Epithelial cell of prostate (primary cell): Measurements from ENCODE around the gene SMPD3.
"Not testable (repeated sequence)": the region's sequence is repeated elsewhere in the genome, so short reads cannot be mapped to it uniquely, and the experiment has no call there.

Experiments used
- DNase-seq: peaks from one replicate; pipeline ENCODE4 v3.0.0-alpha.2; 2011; ENCODE audit warnings: low read depth, low spot score
- H3K27ac ChIP-seq: fragments of 450-650 bp; 2 replicates; pipeline ENCODE4 v1.5.1; 2017; ENCODE audit warnings: mild to moderate bottlenecking

Gene SMPD3

DNA sequence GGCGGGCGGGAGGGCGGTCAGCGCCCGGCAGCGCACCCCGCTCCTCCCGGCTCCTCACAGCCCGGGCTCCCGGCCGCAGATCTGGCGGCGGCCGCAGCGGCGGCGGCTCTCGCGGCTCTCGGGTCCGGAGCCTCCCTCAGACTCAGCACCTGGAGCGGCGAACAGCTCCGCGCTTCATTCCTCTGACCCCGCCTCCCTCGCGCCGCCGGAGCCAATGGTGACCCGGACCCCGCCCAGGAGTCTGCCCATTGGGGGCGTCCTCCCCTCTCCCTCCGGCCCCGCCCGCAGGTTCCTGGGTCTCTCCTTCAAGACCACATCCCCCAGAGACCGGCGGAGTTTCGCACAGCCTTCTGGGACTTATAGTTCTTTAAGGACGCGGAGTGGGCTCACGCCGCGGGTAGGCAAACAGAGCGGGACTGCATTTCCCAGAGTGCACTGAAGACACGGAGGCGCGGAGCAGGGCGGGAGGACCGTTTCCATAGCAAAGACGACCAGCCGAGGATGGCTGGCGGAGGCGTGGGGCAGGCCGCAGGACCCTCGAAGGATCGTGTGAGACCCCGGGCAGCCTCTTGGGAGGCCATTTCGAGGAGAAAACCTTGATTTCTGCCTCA is at the start of gene SMPD3:
TSS of gene SMPD3 (minus strand) at position 149 of the 611 bp plus-strand sequence. CDS start 76,327 bp downstream, outside the sequence.
- peak; percentile 49 for DNase-seq
- no peak within 1 kb of the TSS for H3K27ac ChIP-seq

DNA sequence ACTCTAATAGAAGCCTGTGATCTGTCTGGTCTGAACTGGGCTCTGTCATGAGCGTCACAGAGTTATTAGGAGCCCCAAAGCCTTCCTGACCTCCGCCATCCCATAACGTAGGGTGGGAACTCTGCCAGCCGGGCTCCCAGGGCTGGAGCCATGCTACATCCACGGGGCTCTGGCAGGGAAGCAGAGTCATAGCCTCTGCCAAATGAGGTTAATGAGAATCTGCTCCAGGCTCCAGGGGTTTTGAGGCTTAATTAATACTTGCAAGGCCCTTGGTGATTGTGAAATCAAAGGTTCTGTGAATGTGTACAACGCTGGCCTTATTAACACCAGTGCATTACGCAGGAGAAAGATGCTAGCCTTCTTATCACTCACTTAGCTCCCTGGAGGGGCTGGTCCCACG is 48.4 kb upstream of the SMPD3 start:
- DNase-seq = no peak
- no peak overlapping the region for H3K27ac ChIP-seq

DNA sequence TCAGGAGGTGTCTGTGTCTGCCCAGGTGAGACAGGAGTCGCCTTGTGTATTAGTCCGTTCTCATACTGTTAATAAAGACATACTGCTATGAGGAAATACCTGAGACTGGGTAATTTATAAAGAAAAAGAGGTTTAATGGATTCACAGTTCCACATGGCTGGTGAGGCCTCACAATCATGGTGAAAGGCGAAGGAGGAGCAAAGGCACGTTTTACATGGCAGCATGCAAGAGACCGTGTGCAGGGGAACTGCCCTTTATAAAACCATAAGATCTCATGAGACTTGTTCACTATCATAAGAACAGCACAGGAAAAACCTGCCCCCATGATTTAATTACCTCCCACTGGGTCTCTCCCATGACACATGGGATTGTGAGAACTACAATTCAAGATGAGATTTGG is 46.0 kb upstream of the SMPD3 start:
- not testable (repeated sequence) for H3K27ac ChIP-seq, DNase-seq

GRCh38 chr16:68493412-68494070 is 45.2 kb upstream of the SMPD3 start:
- no peak for DNase-seq
- H3K27ac ChIP-seq = no peak overlapping the region

DNA sequence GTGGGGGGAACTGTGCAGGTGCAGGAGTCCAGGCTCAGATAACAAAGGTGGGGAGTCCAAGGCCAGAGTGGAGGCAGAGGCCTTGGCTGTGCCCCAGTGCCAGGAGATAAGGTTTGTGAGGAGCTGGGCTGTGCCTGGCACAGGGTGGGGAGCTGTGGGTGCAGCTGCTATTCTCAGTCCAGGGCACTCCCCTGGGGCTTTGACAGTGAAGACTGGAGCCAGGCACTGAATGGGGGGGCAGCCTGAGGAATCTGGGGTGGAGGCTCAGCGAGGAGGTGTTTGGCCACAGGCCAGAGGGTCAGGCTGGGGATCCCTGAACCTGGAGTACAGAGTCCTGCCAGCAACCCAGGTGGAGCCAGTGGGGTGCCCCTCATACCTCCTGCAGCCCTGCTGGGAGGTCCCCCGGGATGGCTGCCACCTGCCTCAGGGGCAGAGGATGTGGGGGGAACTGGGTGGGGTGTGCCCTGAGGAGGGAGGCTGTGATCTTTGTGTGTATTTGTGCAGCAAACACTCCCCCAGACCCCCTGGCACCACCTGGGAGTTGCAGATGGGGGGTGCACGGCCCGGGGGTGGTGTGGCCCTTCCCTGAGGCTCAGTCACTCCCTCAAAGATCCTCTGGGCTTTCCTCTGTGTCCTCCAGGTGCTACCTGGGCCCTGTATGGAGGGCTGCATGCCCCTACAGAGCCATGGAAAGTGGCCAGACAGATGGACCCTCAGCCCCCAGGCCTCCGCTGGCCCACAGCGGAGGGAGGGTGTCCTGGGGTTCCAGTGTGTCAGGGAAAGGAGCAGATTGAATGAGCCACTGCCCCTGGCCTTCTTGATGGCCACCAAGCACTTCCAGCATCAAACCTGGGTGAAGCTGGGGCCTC is 44.5 kb upstream of the SMPD3 start:
- DNase-seq = no peak

GRCh38 chr16:68492151-68492542 is 43.8 kb upstream of the SMPD3 start:
- DNase-seq = no peak
- H3K27ac ChIP-seq = no peak overlapping the region

More for the DNA sequence above, 44.5 kb upstream of the SMPD3 start:
- H3K27ac ChIP-seq = no peak overlapping the region

GRCh38 chr16:68491576-68491950 is 43.3 kb upstream of the SMPD3 start:
- H3K27ac ChIP-seq = peak overlapping the region; percentile 39
- DNase-seq = no peak

DNA sequence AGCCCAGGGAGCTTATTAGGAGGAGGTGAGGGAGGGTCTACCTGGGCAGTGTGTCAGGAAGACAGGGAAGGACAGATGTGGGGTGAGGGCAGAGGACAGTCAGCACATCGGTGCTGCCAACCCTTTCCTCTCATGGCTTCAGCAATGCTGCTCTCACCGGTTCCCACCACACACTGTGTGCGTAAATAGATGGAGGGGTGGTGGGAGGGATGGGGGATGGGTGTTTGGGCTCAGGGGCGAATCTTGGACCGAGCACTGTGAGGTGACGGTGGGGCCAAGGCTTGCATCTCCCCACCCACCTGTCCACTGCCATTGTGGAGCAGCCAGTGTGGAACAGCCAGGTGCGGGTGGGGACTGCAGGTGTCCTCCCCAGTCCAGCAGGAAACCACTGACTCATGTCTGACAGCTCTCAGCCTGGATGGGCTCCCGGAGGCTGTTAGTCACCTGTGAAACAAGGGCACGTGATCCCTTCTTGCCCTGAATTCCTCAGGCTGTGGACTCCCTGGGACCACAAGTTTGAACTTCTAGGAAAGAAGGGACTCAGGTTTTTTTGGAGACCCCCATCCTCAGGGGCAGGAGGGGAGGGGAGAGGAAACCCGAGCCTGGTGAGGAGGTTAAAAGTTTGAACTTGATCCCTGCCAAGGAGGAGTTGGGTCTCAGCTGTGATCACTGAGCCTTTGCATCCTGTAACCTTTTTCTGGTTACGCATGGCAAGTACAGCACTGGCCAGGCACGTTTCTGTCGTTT is 42.7 kb upstream of the SMPD3 start:
- peak overlapping the region; percentile 39 for H3K27ac ChIP-seq
- peak; percentile 76 for DNase-seq

DNA sequence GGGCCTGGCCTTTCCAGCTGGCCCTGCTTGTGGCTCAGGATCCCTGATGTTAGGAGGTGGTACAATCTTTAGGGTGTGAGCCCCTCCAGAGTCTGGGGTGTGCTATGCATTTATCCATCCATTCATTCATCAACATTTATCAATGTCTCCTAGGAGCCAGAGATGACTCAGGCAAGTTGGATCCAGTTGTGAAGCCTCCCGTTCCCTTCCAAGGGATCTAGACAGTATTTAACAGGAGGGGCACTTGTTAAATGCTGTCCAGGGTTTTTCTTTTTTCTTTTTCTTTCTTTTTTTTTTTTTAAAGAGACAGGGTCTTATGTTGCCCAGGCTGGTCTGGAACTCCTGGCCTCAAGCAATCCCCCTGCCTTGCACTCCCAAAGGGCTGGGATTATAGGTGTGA is 42.0 kb upstream of the SMPD3 start:
- DNase-seq = no peak
- no peak overlapping the region for H3K27ac ChIP-seq

DNA sequence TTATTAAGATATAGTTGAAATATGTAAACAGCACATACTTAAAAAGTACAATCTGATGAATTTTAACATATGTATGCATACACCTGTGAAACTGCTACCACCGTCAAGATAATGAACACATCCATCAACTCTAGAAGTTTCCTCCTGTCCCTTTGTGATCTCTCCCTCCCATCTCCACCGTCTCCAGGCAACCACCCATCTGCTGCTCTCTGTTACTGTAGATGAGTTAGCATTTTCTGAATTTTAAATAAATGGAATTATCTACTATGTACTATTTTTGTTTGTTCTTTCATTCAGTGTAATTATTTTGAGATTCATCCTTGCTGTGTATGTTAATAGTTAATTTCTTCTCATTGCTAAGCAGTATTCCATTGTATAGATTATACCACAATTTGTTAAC is 40.2 kb upstream of the SMPD3 start:
- no peak for DNase-seq
- no peak overlapping the region for H3K27ac ChIP-seq

DNA sequence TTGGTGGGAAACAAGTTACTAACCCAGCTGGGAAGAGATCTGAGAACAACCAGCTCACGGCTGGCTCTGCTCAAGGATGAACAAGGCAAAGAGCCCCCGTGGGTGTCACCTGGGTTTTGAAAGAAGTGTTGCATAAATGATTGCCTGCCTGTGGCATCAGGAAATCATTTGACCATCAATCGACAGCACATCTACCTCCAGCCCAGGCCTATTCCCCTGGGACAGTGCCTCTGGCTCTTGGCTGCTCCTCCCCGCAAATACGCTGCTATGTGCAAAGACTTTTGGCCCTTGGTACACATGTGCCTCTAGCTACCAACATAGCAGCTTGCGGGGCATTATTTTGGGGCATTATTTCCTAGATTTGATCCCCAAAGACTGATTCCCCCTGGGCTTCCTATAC is 39.4 kb upstream of the SMPD3 start:
- no peak for DNase-seq
- H3K27ac ChIP-seq = no peak overlapping the region

DNA sequence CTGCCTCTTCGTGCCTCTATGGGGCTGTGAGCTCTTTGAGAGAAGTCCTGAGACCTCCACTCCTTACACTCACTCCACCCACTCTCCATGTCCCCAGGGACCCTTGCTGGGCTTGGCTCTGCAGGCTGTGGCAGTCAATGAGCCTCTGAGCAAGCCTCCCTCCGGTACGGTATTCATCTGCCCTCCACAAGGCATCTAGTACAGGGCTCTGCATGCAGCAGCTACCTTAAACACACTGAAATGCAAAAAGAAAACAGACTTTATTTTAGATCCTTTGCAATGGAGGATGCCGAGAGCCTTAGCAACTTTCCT is 38.9 kb upstream of the SMPD3 start:
- H3K27ac ChIP-seq = no peak overlapping the region

DNA sequence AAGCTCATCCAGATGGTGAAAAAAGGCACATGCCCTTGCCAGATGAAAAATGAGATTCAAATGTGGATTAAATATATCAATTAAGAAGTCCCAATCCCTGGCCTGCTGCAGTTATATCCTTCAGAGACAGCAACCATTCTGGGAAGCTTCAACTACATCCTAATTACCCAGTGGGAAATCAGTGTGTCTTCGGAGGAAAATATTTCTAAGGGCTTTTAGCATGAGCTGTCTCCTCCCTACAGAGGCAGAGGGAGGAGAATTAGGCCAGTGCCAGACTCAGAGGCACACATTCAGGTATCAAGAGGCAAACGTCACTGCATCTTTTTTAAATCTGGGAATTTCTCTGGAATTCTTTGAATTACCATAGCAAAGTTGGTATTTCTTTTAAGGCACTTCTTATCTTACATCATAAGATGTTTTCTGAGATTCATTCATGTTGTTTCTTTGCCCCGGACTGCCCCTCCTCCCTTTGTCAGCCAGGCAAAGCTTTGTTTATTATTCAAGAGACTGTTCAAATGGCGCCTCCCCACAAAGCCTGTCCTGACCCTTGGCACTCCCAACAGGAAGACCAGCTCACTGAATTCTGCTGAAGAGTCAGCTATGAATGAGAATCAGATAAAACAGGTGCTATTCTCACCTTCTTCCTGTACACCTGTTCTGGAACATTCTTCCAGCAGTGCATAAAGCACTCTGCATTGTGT is 38.3 kb upstream of the SMPD3 start:
- no peak overlapping the region for H3K27ac ChIP-seq
- no peak for DNase-seq

More for the DNA sequence above, 38.9 kb upstream of the SMPD3 start:
- DNase-seq = no peak

- no peak overlapping the region for H3K27ac ChIP-seq
- no peak for DNase-seq
Measured at GRCh38 chr16:68481636-68482035, 33.3 kb upstream of the SMPD3 start.

DNA sequence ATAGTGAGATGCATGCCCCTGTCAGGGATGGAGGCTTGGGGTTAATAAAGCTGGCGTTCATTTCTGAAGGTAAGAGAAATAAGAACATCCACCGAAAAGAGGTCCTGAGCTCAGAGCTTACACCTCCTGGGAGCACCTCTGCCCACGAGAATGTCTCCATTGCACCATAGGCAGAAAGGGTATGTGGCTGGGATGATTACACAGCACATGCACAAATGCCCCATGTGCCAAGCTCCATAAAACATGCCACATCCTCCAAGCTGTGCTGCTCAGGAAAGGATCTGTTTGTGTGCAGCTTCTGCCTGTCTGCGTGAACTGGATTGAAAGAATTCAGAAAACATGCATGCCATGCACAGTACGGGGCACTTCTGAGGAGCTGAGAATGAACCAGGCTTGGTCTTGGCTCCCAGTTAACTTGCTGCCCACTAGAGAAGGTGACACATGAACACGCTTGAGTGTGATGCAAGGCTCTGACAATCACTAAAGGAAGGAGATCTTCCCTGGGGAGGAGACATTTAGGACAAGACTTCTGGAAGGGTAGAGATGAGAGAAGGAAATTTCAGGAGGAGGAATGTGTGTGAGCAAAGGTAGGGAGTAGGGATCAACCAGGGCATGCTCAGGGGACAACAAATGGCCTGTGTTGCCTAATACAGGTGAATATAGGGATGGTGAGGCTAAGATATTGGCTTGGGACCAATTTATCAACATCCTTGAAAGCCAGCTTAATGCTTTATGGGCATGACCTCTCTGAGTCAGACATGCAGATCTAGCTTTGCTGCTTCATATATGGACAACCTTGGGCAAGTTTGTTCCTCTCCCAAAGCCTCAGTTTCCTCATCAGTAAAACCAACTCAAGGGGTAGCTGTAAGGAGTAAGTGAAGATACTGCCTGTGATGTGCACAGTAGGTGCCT is 32.0 kb upstream of the SMPD3 start:
- no peak overlapping the region for H3K27ac ChIP-seq
- no peak for DNase-seq

GRCh38 chr16:68479271-68479670 is 31.0 kb upstream of the SMPD3 start:
- no peak overlapping the region for H3K27ac ChIP-seq
- DNase-seq = no peak

DNA sequence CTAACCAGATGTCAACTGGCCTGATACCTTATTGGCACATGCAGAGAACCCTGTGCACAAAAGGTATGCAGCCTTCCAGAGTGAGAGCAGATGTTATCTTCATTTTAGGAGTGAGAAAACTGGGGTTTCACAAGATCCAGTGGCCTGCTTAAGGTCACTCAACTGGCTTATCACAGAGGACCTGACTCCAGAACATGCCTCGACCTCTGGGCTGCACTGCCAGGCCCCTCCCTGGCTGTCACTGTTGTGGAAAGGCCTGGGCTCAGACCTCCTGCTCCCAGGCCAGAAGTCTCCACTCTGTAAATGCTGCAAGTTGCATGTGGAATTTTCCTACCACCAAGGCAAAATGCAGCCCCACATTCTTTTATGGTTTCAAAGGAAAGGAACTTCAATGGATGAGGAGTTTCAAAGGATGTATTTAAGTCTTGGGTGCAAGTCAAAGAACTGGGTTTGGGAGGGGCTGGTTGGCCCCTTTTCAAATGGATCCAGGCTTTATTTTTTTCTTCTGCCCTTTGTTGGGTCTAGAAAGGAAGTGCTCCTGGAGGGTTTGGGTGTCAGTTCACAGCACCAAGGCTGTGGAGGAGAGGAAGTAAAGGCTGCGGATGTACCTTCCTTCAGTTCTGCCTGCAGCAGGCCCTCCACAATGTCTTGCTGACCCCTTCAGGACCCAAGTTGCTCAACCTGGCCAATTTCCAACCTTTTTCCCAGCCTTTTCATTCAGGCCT is 30.4 kb upstream of the SMPD3 start:
- no peak overlapping the region for H3K27ac ChIP-seq
- DNase-seq = no peak

- peak; percentile 45 for DNase-seq
- H3K27ac ChIP-seq = no peak overlapping the region
Measured at GRCh38 chr16:68475071-68475470, 26.8 kb upstream of the SMPD3 start.
